ENCODE data around the gene CBLN3. TPM values are rescaled to one million over a fixed set of nuclear protein-coding genes. Genes with fewer than 3 reads are reported as not detected.

CBLN3 gene
- total RNA-seq, 1 donor from 2014 or later = 2.2 TPM

GRCh38 chr14:24381363-24382063 is 48.0 kb downstream of the CBLN3 start:
- no peak for DNase-seq (ENCODE audit: low spot score)

- no peak for DNase-seq (ENCODE audit: low spot score)
These were observed 49.3 kb downstream of the CBLN3 start for GRCh38 chr14:24379907-24380730.

DNA sequence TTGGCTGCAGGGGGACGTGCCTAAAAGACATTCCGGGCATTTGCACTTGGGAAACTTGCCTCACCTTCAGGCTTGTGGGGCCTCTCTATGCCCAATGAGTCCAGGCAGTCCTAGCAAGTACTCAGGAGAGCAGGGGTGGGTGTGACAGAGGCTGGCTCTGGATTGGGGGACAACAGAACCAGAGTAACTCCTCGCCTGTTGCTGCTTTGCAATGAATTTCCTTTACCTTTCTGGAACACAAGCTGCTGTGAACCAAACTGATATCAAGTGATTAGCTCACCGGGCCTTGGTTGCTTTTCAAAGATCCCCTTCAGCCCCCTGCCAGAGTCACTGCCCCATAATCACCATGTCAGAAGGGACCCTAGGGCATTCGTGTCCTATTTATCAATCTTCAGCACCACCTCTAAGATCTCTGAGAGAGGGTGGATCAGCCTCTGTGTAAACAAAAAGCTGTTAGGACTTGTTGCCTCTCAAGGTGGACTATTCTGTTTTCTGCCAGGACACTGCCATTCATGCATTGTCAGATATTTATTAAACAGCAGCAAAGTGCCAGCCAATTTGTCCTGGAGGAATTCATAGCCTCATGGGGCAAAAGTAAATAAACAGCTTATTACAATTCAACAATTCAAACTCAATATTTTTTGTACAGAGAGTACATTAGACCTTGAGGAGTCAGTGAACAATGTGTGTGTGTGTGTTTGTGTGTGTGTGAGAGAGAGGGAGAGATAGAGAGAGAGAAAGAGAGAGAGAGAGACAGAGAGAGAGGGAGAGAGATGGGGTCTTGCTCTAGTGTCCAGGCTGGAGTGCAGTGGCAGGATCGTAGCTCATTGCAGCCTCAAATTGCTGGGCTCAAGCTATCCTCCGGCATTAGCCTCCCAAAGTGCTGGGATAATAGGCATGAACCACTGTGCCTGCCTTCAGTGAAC is 50.2 kb downstream of the CBLN3 start:
- no peak for DNase-seq (ENCODE audit: low spot score)

- no peak for DNase-seq (ENCODE audit: low spot score)
These were observed 51.1 kb downstream of the CBLN3 start for GRCh38 chr14:24378327-24378726.

- no peak for DNase-seq (ENCODE audit: low spot score)
These were observed 51.8 kb downstream of the CBLN3 start for GRCh38 chr14:24377657-24378056.

- DNase-seq (ENCODE audit: low spot score) = no peak
These were observed 52.3 kb downstream of the CBLN3 start for GRCh38 chr14:24377126-24377525.

Other genes starting within 250 kb of the CBLN3 start
- 69.1 TPM for gene IPO4, start 240.9 kb downstream of the CBLN3 start, total RNA-seq
- gene TM9SF1, start 234.2 kb downstream of the CBLN3 start, total RNA-seq = 42.9 TPM
- 2.1 TPM for gene TSSK4, start 224.0 kb downstream of the CBLN3 start, total RNA-seq
- gene CHMP4A, start 216.2 kb downstream of the CBLN3 start, total RNA-seq = 58.6 TPM
- 17.0 TPM for gene MDP1, start 213.6 kb downstream of the CBLN3 start, total RNA-seq
- gene NEDD8, start 197.3 kb downstream of the CBLN3 start, total RNA-seq = 159 TPM
- gene GMPR2, start 196.7 kb downstream of the CBLN3 start, total RNA-seq = 78.7 TPM
- gene TINF2, start 187.0 kb downstream of the CBLN3 start, total RNA-seq = 82.5 TPM
- 7.7 TPM for gene TGM1, start 166.5 kb downstream of the CBLN3 start, total RNA-seq
- 36.1 TPM for gene RABGGTA, start 158.1 kb downstream of the CBLN3 start, total RNA-seq
- 28.7 TPM for gene DHRS1, start 129.9 kb downstream of the CBLN3 start, total RNA-seq
- gene NOP9, start 129.8 kb downstream of the CBLN3 start, total RNA-seq = 36.5 TPM
- gene CIDEB, start 121.7 kb downstream of the CBLN3 start, total RNA-seq = 11.1 TPM
- gene LTB4R2, start 119.5 kb downstream of the CBLN3 start, total RNA-seq = 8.2 TPM
- 9.6 TPM for gene LTB4R, start 118.2 kb downstream of the CBLN3 start, total RNA-seq
- gene ADCY4, start 94.6 kb downstream of the CBLN3 start, total RNA-seq = 61.7 TPM
- 22.4 TPM for gene RIPK3, start 89.7 kb downstream of the CBLN3 start, total RNA-seq
- 67.2 TPM for gene NFATC4, start 61.5 kb downstream of the CBLN3 start, total RNA-seq
- gene NYNRIN, start 30.7 kb downstream of the CBLN3 start, total RNA-seq = 32.7 TPM
- 72.9 TPM for gene KHNYN, start 286 bp upstream of the CBLN3 start, total RNA-seq
- 73.5 TPM for gene SDR39U1, start 13.1 kb upstream of the CBLN3 start, total RNA-seq
- gene CMA1, start 78.6 kb upstream of the CBLN3 start, total RNA-seq = 2.2 TPM
- gene CTSG, start 146.6 kb upstream of the CBLN3 start, total RNA-seq = 1.9 TPM
- gene GZMH, start 180.0 kb upstream of the CBLN3 start, total RNA-seq = 1.3 TPM
- gene GZMB, start 204.5 kb upstream of the CBLN3 start, total RNA-seq = 0.94 TPM

Measured in ureter (tissue), 1 donor.